Activated T-cell treated with anti-CD3 and anti-CD28 coated beads, Interleukin-2, amount 50 U/mL, for 72 hours (primary cell): Measurements from ENCODE around the gene CYTH4. TPM values are rescaled to one million over a fixed set of nuclear protein-coding genes. Genes with fewer than 3 reads are reported as not detected.

Experiments used
- ATAC-seq, 2 donors: fragments of 150-1000 bp; cut with Tn5 transposase; replicated peaks in 1 of 2; 2 replicates each; pipeline ENCODE4 v1.10.0; 2021; ENCODE audit warnings: moderate library complexity in 2 of 2, mild to moderate bottlenecking in 1 of 2
- DNase-seq, 2 donors: peaks; one replicate each; pipeline ENCODE4 v3.0.0; 2021 to 2022; ENCODE audit warnings: mixed read lengths in 1 of 2
- H3K27ac Mint-ChIP-seq: one replicate; pipeline ENCODE4 v1.8.0; 2022; ENCODE audit warnings: mild to moderate bottlenecking, moderate library complexity, mixed read lengths
- H3K27me3 Mint-ChIP-seq: one replicate; pipeline ENCODE4 v1.8.0; 2022; ENCODE audit warnings: low read depth, mixed read lengths
- H3K36me3 Mint-ChIP-seq, 2 donors: one replicate each; pipeline ENCODE4 v1.8.0; 2022; ENCODE audit warnings: mixed read lengths in 2 of 2, mild to moderate bottlenecking in 1 of 2; ENCODE audit not compliant: insufficient read depth in 2 of 2
- H3K4me1 Mint-ChIP-seq: one replicate; pipeline ENCODE4 v1.8.0; 2022; ENCODE audit warnings: low read depth, mixed read lengths
- H3K4me3 Mint-ChIP-seq, 2 donors: one replicate each; pipeline ENCODE4 v1.8.0; 2022; ENCODE audit warnings: mild to moderate bottlenecking in 2 of 2, mixed read lengths in 2 of 2, moderate library complexity in 2 of 2
- H3K9me3 Mint-ChIP-seq, 2 donors: one replicate each; pipeline ENCODE4 v1.8.0; 2022; ENCODE audit warnings: mixed read lengths in 2 of 2
- total RNA-seq, 2 donors: library from RNA; stranded (reverse); gene quantifications; one replicate each; pipeline ENCODE4 v1.2.3, GENCODE V29; 2022

Gene CYTH4
- total RNA-seq, 2 donors from 2014 or later: 71.9 to 87.5 TPM

GRCh38 chr22:37269936-37270678, 12.2 kb upstream of the CYTH4 start:
- Mint-ChIP-seq H3K36me3 (peaks cover 0 to 2% of the 10 kb centered on the region in 2 donors), H3K9me3 (no peaks in the 10 kb centered on the region), H3K4me3 (no peak overlapping the region), H3K27ac (peak overlapping the region; percentile 7), H3K27me3 (no peaks in the 10 kb centered on the region), H3K4me1 (peaks cover 51% of the 10 kb centered on the region)
- no peak for ATAC-seq
- DNase-seq: no peak

- ATAC-seq: no peak
- no peak overlapping the region for H3K4me3 Mint-ChIP-seq
Observed at GRCh38 chr22:37270928-37271650, 11.2 kb upstream of the CYTH4 start.

GRCh38 chr22:37273126-37273845, 9.0 kb upstream of the CYTH4 start:
- Mint-ChIP-seq H3K4me1 (peaks cover 60% of the 10 kb centered on the region), H3K36me3 (no peaks in the 10 kb centered on the region), H3K9me3 (no peaks in the 10 kb centered on the region), H3K27me3 (peaks cover under 1% of the 10 kb centered on the region), H3K27ac (peak overlapping the region; percentile 58), H3K4me3 (peak overlapping the region; percentile 48 to 62)
- DNase-seq (peak; percentile 70 to 71), ATAC-seq (peak; percentile 86)

More at GRCh38 chr22:37270928-37271650, 11.2 kb upstream of the CYTH4 start:
- no peak for DNase-seq
- Mint-ChIP-seq H3K27me3 (no peaks in the 10 kb centered on the region), H3K9me3 (no peaks in the 10 kb centered on the region), H3K4me1 (peaks cover 61% of the 10 kb centered on the region), H3K36me3 (peaks cover 0 to 2% of the 10 kb centered on the region in 2 donors), H3K27ac (no peak overlapping the region)

- H3K27ac Mint-ChIP-seq: peak overlapping the region; percentile 39
- peaks cover 6% of the 10 kb centered on the region for H3K27me3 Mint-ChIP-seq
- DNase-seq: no peak
- H3K36me3 Mint-ChIP-seq: no peaks in the 10 kb centered on the region
- ATAC-seq: no peak
- H3K4me1 Mint-ChIP-seq: peaks cover 65% of the 10 kb centered on the region
- H3K4me3 Mint-ChIP-seq: peak overlapping the region; percentile 48 to 62
- H3K9me3 Mint-ChIP-seq: no peaks in the 10 kb centered on the region
Observed at GRCh38 chr22:37273846-37274225, 8.5 kb upstream of the CYTH4 start.

GRCh38 chr22:37274380-37274862, 7.9 kb upstream of the CYTH4 start:
- Mint-ChIP-seq H3K27ac (no peak overlapping the region), H3K4me1 (peaks cover 69% of the 10 kb centered on the region), H3K4me3 (peak overlapping the region; percentile 35 to 50), H3K36me3 (no peaks in the 10 kb centered on the region), H3K27me3 (peaks cover 8% of the 10 kb centered on the region), H3K9me3 (no peaks in the 10 kb centered on the region)
- DNase-seq (no peak), ATAC-seq (no peak)

GRCh38 chr22:37275134-37275533, 7.2 kb upstream of the CYTH4 start:
- H3K9me3 Mint-ChIP-seq: no peaks in the 10 kb centered on the region
- ATAC-seq: no peak

GRCh38 chr22:37275622-37276021, 6.7 kb upstream of the CYTH4 start:
- Mint-ChIP-seq H3K4me3 (peak overlapping the region; percentile 6 to 22), H3K27ac (no peak overlapping the region), H3K36me3 (no peaks in the 10 kb centered on the region), H3K4me1 (peaks cover 60% of the 10 kb centered on the region), H3K9me3 (no peaks in the 10 kb centered on the region), H3K27me3 (peaks cover 8% of the 10 kb centered on the region)
- ATAC-seq (peak; percentile 76 to 79), DNase-seq (peak; percentile 72 to 82)

More at GRCh38 chr22:37275134-37275533, 7.2 kb upstream of the CYTH4 start:
- DNase-seq: no peak
- peaks cover 8% of the 10 kb centered on the region for H3K27me3 Mint-ChIP-seq
- peaks cover 62% of the 10 kb centered on the region for H3K4me1 Mint-ChIP-seq
- no peaks in the 10 kb centered on the region for H3K36me3 Mint-ChIP-seq
- peak overlapping the region; percentile 24 for H3K27ac Mint-ChIP-seq
- peak overlapping the region; percentile 22 to 50 for H3K4me3 Mint-ChIP-seq

GRCh38 chr22:37276776-37277175, 5.5 kb upstream of the CYTH4 start:
- no peak for ATAC-seq
- H3K27me3 Mint-ChIP-seq: peaks cover 8% of the 10 kb centered on the region

GRCh38 chr22:37277384-37277783, 4.9 kb upstream of the CYTH4 start:
- Mint-ChIP-seq H3K4me1 (peaks cover 75% of the 10 kb centered on the region), H3K9me3 (no peaks in the 10 kb centered on the region), H3K4me3 (no peak overlapping the region), H3K27ac (no peak overlapping the region), H3K36me3 (peaks cover 0 to 3% of the 10 kb centered on the region in 2 donors), H3K27me3 (peaks cover 8% of the 10 kb centered on the region)
- DNase-seq (no peak), ATAC-seq (no peak)

More at GRCh38 chr22:37276776-37277175, 5.5 kb upstream of the CYTH4 start:
- Mint-ChIP-seq H3K36me3 (no peaks in the 10 kb centered on the region), H3K27ac (no peak overlapping the region), H3K9me3 (no peaks in the 10 kb centered on the region), H3K4me1 (peaks cover 69% of the 10 kb centered on the region), H3K4me3 (no peak overlapping the region)
- no peak for DNase-seq

- H3K9me3 Mint-ChIP-seq: no peaks in the 10 kb centered on the region
- ATAC-seq (no peak), DNase-seq (no peak)
- H3K36me3 Mint-ChIP-seq: peaks cover 5 to 10% of the 10 kb centered on the region in 2 donors
- peaks cover 8% of the 10 kb centered on the region for H3K27me3 Mint-ChIP-seq
- H3K4me3 Mint-ChIP-seq: no peak overlapping the region
- H3K27ac Mint-ChIP-seq: no peak overlapping the region
- H3K4me1 Mint-ChIP-seq: peaks cover 79% of the 10 kb centered on the region
Observed at GRCh38 chr22:37278261-37278660, 4.0 kb upstream of the CYTH4 start.

GRCh38 chr22:37279331-37280181, 2.8 kb upstream of the CYTH4 start:
- DNase-seq: no peak
- H3K4me3 Mint-ChIP-seq: no peak overlapping the region
- H3K4me1 Mint-ChIP-seq: peaks cover 79% of the 10 kb centered on the region
- no peak overlapping the region for H3K27ac Mint-ChIP-seq
- peaks cover 5 to 10% of the 10 kb centered on the region in 2 donors for H3K36me3 Mint-ChIP-seq
- no peak for ATAC-seq
- peaks cover 8% of the 10 kb centered on the region for H3K27me3 Mint-ChIP-seq
- H3K9me3 Mint-ChIP-seq: no peaks in the 10 kb centered on the region

GRCh38 chr22:37280718-37281117, 1.6 kb upstream of the CYTH4 start:
- H3K4me3 Mint-ChIP-seq: no peak overlapping the region
- peaks cover 8% of the 10 kb centered on the region for H3K27me3 Mint-ChIP-seq
- peaks cover 5 to 13% of the 10 kb centered on the region in 2 donors for H3K36me3 Mint-ChIP-seq
- peak overlapping the region; percentile 47 for H3K27ac Mint-ChIP-seq
- ATAC-seq: no peak
- DNase-seq: no peak
- H3K4me1 Mint-ChIP-seq: peaks cover 77% of the 10 kb centered on the region
- H3K9me3 Mint-ChIP-seq: no peaks in the 10 kb centered on the region
